ENCODE results near the gene NKG7. TPM values are rescaled to one million over a fixed set of nuclear protein-coding genes. Genes with fewer than 3 reads are reported as not detected.
"Not testable (repeated sequence)": the region's sequence is repeated elsewhere in the genome, so short reads cannot be mapped to it uniquely, and the experiment has no call there.

The NKG7 gene
- total RNA-seq, 1 donor from 2014 or later = not detected

GRCh38 chr19:51417810-51418157 is 45.3 kb upstream of the NKG7 start:
- H3K36me3 Mint-ChIP-seq (ENCODE audit: unreplicated experiment) = no peaks in the 10 kb centered on the region
- TF ChIP-seq CTCF (IDR thresholded peaks at IDR 0.05; ENCODE audit: partially characterized antibody, unreplicated experiment) = no peak
- H3K4me3 Mint-ChIP-seq (ENCODE audit: unreplicated experiment) = no peak overlapping the region
- H3K27me3 Mint-ChIP-seq (ENCODE audit: unreplicated experiment) = peaks cover 4% of the 10 kb centered on the region
- H3K9me3 Mint-ChIP-seq (ENCODE audit: unreplicated experiment) = peaks cover 3% of the 10 kb centered on the region
- DNase-seq = no peak
- no peaks in the 10 kb centered on the region for H3K4me1 Mint-ChIP-seq (ENCODE audit: low read depth, unreplicated experiment)
- no peak overlapping the region for H3K27ac Mint-ChIP-seq (ENCODE audit: unreplicated experiment)

GRCh38 chr19:51417107-51417809 is 44.8 kb upstream of the NKG7 start, which contains the start of gene SIGLEC10:
Gene SIGLEC10 (minus strand): TSS chr19:51417642. CDS start chr19:51417581, 61 bp downstream.
- Mint-ChIP-seq H3K4me1 (ENCODE audit: low read depth, unreplicated experiment) (no peaks in the 10 kb centered on the region), H3K27me3 (ENCODE audit: unreplicated experiment) (peaks cover 2% of the 10 kb centered on the region), H3K9me3 (ENCODE audit: unreplicated experiment) (peaks cover under 1% of the 10 kb centered on the region), H3K36me3 (ENCODE audit: unreplicated experiment) (no peaks in the 10 kb centered on the region), H3K27ac (ENCODE audit: unreplicated experiment) (no peak within 1 kb of the TSS), H3K4me3 (ENCODE audit: unreplicated experiment) (no peak within 1 kb of the TSS)
- no peak for TF ChIP-seq CTCF (IDR thresholded peaks at IDR 0.05; ENCODE audit: partially characterized antibody, unreplicated experiment)
- no peak for DNase-seq

GRCh38 chr19:51416422-51416821 is 44.0 kb upstream of the NKG7 start:
- not testable (repeated sequence) for H3K27ac Mint-ChIP-seq (ENCODE audit: unreplicated experiment); H3K4me1 Mint-ChIP-seq (ENCODE audit: low read depth, unreplicated experiment); H3K36me3 Mint-ChIP-seq (ENCODE audit: unreplicated experiment); H3K9me3 Mint-ChIP-seq (ENCODE audit: unreplicated experiment); H3K4me3 Mint-ChIP-seq (ENCODE audit: unreplicated experiment); DNase-seq; H3K27me3 Mint-ChIP-seq (ENCODE audit: unreplicated experiment)

- Mint-ChIP-seq H3K27me3 (ENCODE audit: unreplicated experiment) (peaks cover 4% of the 10 kb centered on the region), H3K9me3 (ENCODE audit: unreplicated experiment) (no peaks in the 10 kb centered on the region), H3K4me3 (ENCODE audit: unreplicated experiment) (no peak overlapping the region), H3K4me1 (ENCODE audit: low read depth, unreplicated experiment) (no peaks in the 10 kb centered on the region), H3K36me3 (ENCODE audit: unreplicated experiment) (no peaks in the 10 kb centered on the region), H3K27ac (ENCODE audit: unreplicated experiment) (no peak overlapping the region)
- no peak for DNase-seq
- TF ChIP-seq CTCF (IDR thresholded peaks at IDR 0.05; ENCODE audit: partially characterized antibody, unreplicated experiment) = no peak
Observed at GRCh38 chr19:51415187-51415586, 42.7 kb upstream of the NKG7 start.

GRCh38 chr19:51410950-51411748 is 38.7 kb upstream of the NKG7 start:
- H3K4me3 Mint-ChIP-seq (ENCODE audit: unreplicated experiment) = no peak overlapping the region
- H3K9me3 Mint-ChIP-seq (ENCODE audit: unreplicated experiment) = no peaks in the 10 kb centered on the region
- H3K36me3 Mint-ChIP-seq (ENCODE audit: unreplicated experiment) = peaks cover 4% of the 10 kb centered on the region
- no peaks in the 10 kb centered on the region for H3K4me1 Mint-ChIP-seq (ENCODE audit: low read depth, unreplicated experiment)
- no peak for DNase-seq
- H3K27me3 Mint-ChIP-seq (ENCODE audit: unreplicated experiment) = peaks cover 2% of the 10 kb centered on the region
- TF ChIP-seq CTCF (IDR thresholded peaks at IDR 0.05; ENCODE audit: partially characterized antibody, unreplicated experiment) = no peak
- no peak overlapping the region for H3K27ac Mint-ChIP-seq (ENCODE audit: unreplicated experiment)
